Activated naive CD4-positive, alpha-beta T cell treated with anti-CD3 and anti-CD28 coated beads, Interleukin-2, amount 50 U/mL, for 16 hours (primary cell): ENCODE results near the gene GRK3.

Experiments used
- DNase-seq: peaks from one replicate; pipeline ENCODE4 v3.0.0-alpha.2; 2020

GRK3 gene

DNA sequence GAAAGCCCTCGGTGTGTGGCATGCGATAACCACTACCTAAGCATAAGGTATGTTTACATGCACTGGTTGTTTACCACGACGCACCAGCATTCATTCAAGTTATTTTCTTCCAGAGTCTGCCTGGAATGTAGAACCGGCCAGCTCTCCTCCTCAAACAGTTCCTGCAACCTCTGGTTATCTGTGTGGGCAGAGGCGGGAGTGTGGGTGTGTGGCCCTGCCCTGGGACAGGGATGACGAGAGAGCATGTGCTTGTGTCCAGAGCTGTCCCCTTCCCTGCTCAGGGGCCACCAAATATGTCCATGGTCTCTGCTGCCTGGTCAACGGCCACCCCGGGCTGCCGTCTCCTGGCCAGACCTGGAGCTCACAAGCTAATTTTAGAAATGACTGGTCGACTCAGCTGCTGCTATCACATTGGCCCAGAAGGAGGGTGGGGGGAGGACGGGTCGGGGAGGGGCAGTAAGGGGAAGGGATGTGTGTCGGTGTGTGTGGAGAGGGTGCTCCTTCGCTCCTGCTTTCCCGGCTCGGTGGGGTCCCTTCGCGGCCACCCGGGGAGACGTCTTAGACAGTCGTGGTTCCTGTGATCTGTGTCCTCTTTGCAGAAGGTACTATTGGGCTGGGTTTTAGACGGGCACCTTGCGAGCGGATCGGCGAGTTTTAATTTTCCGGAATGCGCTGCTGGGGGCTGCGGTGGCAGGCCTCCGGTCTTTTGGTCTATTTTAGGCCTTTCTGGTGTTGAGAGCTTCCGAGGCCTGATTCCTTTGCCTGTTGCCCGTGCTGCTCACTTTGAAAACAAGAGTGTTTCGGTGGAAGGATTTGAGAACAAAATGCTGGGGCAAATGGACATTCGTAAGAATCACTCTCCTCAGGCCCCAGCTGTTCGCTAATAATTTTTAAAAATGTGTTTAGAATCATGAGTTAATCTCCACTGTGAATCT is 177.5 kb downstream of the GRK3 start, which contains the start of gene MYO18B:
MYO18B (plus strand) TSS at position 497 of the 935 bp plus-strand sequence. CDS start 18,905 bp downstream, outside the sequence.
- DNase-seq = no peak

DNA sequence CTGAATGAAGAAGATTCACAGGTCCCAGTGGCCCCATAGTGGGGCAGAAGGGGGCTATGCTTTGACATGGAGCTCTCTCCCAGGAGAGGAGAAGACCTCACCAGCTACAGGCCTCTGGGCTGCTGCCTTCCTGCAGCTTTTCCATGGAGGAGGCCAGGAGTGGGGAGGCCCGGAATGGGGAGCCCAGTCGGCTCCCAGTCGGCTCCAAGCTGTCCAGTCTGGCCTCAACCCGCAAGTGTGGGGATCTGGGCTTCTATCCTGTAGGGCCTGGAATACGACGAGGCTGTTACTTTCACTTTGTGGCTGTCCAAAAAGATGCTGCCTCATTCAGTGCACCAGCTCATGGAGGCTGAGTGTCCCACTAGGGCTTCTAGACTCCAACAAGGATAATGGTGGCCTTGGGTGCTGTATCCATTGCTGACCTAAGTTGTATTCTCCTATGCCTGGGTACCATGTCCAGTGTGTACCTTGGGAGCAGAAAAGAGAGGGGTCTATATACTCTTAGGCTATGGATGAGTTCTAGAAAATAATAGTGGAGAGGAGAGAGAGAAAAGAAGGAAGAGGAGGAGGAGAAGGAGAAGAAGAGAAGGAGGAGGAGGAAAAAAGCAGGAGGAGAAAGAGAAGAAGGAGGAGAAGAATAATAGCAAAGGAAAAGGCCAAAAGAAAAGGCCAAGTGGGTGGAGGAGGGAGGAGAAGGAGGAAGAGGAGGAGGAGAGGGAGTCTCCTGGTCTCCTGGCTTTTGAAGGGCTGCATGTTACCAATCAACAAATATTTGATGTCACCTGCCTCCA is 178.6 kb downstream of the GRK3 start:
- DNase-seq = no peak

DNA sequence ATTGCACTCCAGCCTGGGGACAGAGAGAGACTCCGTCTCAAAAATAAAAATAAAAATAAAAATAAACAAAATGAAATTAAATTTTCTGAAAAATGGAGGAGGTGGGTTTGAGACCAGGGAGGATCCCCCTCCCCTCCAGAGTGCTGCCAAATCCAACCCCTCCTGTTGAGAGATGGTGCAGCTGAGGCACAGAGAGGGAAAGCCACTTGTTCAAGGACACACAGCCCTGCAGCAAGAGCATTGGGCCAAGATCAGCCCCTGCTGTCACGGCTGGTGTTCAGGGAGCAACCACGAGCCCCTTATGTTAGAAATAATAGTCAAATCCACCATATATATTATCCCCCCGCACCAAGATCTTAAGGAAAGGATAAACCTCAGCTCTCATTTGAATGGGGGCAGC is 180.2 kb downstream of the GRK3 start:
- DNase-seq = no peak

DNA sequence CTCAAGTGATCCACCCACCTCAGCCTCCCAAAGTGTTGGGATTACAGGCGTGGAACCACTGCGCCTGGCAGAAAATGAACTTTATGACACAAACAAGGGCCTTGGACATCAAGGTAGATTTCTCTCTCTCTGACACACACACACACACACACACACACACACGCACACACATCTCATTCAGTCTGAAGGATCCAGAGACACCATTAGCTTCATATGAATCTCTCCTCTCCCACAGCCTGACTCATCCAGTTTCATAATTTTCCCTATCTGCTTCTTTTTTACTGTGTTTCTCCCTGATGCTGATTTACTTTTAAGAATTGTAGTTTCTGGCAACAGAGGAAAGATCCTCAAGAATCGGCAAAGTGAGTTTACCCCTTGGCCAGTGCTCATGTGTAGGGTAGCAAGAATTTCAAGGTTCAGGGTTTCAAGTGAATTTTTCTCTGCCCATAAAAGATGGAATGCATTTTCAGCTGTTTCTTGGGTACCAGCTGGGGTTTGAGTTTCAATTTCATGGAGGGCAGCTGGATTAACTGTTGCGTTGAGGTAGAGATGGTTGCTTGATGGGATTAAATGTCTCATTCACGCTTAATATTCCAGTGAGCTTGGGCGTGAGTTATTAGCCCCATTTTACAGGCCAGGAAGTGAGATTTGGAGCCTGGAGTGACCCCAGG is 181.0 kb downstream of the GRK3 start:
- DNase-seq = no peak

DNA sequence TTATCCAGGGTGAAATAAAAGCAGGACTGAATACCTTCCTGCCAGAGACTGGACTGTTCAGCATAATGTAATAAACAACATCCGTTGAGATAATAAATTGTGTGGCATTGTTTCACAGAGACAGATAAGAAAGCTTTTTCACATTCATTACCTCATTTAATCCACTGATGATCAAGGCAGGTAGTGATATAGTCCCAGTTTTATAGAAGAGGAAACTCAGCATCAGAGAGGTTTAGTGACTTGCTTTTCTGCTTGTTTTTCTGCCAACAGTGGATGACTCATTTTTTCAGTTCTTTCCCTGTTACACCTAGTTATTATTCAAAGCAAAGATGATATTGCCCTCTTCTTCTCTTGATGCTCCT is 181.5 kb downstream of the GRK3 start:
- no peak for DNase-seq

DNA sequence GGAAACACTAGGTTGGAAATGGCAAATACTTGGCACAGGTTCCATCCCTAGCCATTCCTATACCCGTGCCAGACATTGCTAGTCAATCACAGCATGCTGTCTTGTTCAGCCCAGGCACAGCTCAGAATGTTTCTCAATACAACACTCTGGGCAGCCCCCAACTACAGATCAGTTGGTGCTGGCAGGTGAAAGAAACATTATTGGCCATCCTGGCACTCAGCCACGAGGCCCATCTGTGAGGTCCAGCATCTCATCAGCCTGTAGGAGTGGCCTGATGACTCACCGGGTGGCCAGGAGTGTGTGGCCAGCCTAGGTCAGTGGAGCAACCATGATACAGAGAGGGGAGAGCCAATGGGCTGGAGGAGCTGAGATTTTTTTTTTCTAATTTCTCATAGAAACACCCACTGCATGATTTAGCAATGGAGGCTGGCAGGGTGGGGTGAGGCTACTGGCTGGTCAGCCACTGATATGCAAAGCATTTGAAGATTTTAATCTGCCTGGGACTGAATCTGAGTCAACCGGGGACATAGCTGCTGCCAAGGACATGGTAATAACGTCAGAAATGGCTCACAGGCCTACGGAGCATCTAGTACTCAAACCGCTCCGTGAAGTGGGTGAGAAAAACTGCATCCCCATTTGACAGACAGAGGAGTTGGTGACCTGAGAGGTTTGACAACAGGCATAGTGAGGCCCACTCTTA is 182.9 kb downstream of the GRK3 start:
- DNase-seq = no peak

DNA sequence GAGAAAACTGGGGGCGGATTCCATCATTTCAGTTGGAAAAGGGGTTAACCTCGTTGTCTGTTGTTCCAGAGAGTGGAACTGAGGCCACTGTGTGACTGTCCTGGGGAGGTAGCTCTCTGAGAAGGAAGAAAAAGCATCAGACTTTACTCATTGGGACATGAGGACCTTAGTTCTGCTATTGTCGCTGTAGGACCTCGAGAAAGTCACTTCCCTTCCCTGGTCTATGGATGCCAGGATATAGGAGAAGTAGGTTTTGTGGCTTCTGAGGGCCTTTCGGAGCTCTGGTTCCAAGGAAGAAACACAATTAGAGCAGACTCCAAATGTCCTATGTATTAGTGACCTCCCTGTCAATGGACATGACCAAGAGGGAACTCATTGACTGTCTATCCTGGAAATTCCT is 183.7 kb downstream of the GRK3 start:
- DNase-seq = no peak

DNA sequence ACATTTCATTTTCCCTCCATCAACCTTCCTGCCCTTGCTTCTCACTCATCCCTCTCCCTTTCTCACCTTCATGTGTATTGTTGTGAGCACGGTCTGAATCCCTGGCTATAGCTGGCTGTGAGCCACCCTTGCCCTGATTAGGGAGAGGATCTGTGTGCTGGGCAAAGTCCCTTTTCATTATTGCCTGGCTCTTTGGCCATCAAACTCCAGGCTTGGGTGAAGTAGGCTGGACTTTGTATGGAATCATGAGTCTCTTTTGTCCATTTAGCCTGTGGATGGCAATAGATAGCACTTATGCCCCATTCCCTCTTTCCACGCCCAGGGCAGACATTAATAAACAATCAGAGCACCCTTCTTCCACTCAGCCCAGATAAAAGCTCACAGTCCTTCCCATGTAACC is 184.2 kb downstream of the GRK3 start:
- no peak for DNase-seq

DNA sequence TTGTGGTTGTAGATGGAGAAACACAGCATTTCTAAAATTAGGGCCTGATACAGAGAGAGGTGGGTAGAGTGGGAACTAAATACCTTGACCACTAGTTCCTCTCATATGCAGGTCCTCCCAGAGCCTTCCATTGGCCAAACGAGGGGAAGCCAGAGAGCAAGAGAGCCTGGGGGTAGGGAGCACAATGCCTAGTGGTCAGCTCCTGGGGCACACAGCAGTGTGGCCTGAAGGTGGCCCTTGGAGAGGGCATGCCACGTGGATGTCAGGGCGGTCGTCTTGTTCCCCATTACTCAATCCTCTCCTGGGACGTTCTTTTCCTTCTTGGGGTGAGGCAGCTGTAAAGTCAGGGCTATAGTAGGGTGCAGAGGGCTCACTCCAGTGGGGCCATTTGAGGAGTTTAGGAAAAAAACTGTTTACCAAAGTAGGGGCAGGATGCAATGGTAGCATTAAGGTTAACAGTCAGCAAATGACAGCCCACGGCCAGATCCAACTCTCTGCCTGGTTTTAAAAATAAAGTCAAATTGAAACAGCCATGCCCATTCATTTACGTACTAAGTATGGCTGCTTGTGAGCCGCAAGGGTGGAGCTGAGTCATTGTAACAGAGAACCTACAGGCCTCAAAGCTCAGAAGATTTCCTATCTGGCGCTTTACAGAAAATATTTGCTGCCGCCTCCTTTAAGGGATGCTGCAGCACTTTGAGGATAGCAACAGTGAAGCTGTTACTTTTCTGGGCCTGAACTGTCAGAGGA is 185.1 kb downstream of the GRK3 start:
- DNase-seq = no peak

DNA sequence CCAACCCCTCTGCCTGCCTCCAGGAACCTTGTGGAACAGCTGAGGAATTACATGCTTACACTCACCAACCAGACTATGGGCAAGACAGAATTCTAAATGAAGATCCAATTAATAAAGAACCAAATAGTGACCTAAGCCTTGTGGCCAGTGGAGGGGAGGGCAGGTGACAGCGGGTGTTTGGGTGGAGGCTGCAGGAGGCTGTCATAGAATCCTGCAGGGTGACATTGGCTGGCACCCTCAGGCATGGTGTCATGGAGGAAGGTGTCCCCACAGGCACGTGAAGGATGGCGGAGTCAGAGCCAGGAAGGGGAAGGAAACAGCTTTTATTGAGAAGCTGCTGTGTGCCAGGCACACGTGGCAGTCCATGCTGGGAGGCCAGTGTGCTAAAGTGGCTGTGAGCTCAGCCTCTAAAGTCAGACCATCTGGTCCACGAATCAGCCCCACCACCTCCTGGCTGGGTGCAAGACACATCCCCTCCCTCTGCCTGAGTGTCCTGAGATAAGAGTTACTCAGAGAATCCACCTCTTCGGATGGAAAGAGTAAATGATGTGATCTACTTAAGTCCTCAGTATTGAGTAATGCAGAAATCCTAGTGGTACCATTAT is 186.2 kb downstream of the GRK3 start:
- no peak for DNase-seq

DNA sequence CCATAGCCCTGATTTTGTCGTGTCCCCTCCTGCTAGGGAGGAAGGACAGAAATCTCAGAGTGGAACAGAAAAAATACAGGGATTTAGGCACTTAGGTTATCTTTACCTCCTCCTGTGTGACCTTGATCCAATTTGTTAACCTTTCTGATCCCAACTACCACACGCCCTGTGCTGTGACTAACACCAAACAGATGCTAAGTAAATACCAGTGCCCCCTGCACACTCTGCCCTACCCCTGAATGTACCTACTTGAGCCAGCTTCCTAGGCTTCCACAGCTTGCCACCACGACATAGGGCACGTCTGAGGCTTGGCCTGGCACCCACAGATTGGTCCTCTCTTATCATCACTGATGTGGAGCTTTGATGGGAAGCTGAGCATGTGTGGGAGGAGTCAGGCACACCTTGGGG is 186.7 kb downstream of the GRK3 start:
- no peak for DNase-seq

DNA sequence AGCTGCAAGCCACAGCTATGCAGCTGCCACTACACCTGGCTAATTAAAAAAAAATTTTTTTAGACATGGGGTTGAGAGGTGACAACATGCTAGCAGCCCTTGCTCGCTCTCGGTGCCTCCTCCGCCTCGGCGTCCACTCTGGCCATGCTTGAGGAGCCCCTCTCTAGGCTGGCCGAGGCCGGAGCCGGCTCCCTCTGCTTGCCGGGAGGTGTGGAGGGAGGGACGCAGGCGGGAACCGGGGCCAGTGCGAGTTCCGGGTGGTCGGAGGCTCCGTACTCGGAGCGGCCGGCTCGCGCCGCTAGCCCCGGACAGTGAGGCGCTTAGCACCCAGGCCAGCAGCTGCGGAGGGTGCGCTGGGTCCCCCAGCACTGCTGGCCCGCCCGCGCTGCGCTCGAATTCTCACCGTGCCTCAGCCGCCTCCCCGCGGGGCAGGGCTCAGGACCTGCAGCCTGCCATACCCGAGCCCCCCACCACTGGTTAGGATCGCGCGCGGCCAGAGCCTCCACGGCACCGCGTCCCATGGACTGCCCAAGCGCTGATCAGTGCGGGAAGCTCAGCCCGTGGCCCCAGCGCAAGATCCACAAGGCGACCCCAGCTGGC is 188.2 kb downstream of the GRK3 start:
- no peak for DNase-seq

DNA sequence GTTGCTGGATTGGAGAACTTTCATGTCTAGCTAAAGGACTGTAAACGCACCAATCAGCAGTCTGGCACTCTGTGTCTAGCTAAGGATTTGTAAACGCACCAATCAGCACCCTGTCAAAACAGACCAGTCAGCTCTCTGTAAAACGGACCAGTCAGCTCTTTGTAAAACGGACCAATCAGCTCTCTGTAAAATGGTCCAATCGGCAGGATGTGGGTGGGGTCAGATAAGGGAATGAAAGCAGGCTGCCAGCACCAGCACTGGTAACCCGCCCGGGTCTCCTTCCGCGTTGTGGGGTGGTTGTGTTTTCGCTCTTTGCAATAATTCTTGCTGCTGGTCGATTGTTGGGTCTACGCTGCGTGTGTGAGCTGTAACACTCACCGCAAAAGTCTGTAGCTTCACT is 188.8 kb downstream of the GRK3 start:
- no peak for DNase-seq

DNA sequence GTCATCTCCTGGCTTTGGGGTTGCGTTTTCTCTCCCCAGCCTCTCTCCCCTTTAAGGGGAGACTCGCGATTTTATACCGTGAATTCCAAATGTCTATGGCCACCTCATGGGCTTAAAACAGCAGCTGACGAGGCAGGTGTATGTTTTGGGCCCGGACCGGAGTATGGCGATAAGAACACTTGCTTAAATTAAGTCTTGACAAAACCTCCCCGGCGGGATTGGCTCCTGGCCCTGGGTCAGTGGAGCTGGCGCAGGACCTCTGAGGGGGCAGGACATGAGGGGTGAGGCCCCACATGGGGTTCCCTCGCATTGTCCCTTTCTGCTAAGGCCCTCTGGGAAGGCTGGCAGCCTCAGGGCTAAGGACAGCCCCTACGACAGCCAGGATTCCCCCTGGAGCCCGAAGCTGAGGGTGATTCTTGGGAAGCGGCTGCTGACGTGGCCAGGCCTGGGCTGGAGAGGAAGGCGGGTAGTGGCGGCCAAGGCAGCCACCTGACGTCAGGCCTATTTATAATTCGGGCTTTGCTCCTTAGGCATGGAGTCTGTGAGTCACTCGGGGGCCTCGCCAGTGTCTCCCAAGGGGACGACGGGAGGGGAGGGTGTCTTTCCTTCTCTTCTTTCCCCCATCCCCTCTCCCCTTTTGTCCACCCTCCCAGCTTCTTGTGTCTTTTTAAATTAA is 190.2 kb downstream of the GRK3 start:
- DNase-seq = no peak

DNA sequence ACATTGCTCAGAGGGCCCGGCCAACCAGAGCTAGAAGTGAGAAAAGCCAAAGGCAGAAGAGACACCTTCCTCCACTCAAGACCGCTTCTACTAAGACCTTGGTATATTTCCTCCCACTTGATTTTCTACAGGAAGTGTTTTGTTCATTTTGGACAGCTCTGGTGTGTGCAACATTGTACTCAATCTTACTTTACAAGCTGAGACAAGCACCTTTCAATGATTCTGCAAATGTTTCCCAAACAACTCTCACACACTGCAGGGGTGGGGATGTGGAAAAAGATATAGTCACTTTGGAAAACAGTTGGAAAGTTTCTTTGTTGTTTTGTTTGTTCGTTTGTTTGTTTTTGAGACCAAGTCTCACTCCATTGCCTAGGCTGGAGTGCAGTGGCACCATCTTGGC is 193.2 kb downstream of the GRK3 start:
- DNase-seq = no peak

DNA sequence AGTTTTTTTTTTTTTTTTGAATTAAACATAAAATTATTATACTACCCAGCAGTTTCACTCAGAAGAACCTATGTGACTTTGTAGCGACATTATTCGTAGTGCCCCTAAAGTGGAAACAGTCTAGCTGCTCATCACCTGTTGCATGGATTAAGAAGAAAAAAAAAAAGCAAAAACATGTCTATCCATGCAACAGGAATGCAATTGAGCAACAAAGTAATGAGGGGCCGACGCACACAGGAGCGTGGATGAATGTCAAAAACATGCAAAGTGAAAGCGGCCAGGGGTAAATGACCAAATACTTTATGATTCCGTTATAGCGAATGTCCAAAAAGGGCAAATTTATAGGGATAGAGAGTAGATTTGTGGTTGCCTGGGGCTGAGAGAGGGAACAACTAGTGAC is 193.8 kb downstream of the GRK3 start:
- no peak for DNase-seq

DNA sequence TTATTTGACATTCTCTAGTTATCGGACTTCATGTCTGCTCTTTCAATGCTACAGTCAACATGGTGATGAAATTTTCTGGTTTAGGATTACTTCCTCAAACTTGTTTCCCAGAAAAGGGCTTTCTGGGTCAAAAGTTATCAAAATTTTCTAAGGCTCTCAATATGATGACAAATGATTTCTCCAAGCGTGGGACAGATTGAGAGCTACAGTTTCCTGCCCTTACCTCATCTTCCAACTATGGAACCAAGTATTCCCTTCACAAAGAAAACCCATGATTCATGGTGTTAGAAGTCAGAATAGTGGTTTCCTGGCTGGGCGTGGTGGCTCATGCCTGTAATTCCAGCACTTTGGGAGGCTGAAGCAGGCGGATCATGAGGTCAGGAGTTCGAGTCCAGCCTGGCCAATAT is 195.4 kb downstream of the GRK3 start:
- DNase-seq = no peak

DNA sequence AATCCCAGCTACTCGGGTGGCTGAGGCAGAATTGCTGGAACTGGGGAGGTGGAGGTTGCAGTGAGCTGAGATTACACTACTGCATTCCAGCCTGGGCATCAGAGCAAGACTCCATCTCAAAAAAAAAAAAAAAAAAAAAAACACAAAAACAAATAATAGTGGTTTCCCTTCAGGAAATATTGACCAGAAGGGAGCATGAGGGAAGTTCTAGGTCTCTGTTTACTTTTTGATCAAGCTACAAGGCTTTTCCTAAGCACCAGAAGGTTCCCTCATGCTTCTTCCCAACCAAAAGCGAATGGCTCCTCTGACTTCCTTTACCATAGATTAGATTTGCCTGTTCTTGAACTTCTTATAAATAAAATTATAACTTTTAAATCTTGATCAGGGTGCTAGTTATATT is 195.8 kb downstream of the GRK3 start:
- DNase-seq = no peak

DNA sequence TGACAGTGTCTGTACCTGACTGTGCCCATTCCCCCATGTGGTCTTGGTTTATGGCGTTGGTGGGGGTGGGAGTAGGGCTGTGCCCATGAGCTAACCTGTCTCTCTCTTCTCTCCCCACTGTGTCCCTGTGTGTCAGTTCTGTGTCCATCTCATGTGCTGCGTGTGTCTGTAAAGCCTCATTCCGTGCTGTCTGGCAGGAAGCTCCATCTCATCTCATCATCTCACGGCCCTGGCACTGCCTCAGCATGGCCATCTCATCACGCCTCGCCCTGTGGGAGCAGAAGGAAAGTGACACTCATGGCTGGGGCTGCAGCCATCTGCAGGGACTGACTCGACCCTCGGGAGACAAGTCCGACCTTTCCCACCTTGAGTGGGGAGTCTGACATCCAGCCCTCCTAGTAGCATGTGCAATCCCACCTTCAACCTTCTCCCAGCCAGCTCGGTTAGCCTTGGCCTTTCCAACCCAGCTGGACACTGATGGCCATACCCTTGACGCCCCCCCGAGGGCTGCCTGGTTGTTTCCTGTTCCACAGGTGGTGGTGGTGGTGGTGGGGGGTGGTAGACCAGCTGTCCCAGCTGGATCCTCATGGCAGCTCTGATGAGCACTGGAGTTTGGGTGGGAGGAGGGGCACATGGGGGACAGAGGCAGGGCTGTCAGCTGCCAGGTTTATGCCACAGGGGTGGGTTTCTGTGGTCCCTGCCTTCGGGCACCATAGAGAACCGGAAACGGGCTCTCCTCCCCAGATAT is 196.5 kb downstream of the GRK3 start:
- no peak for DNase-seq

DNA sequence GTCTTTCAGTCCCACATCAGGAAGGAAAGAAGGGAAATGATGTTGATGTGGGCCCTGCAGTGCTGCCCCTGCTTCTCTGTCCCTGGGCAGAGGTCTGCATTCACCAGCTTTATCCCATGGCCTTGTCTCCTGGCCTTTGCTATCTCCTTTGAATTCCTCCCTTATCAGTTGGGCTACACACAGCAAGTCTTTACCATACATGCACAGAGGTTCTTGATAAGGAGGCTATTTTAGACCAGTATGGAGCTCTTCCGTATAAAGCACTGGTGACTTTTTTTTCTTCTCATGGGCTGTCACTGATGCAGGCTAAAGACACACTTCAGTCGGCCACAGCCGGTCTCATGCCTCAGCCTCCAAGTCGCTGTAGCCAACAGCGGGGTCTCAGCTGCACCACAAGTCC is 197.7 kb downstream of the GRK3 start:
- DNase-seq = no peak
